Right atrium auricular region (tissue), 2 donors: ENCODE results near the gene P3H4. TPM values are rescaled to one million over a fixed set of nuclear protein-coding genes. Genes with fewer than 3 reads are reported as not detected.
"Not testable (repeated sequence)": the region's sequence is repeated elsewhere in the genome, so short reads cannot be mapped to it uniquely, and the experiment has no call there.

Source experiments
- DNase-seq: peaks from one replicate; pipeline ENCODE4 v3.0.0-alpha.2; 2019; ENCODE audit warnings: low spot score
- H3K27ac ChIP-seq, 2 donors: fragments of 200-600 bp; sonication (generic); 1 replicate in 1 of 2; 2 replicates in 1 of 2; pipeline ENCODE4 v1.5.1; 2016 to 2019
- H3K27me3 ChIP-seq, 2 donors: fragments of 200-600 bp; sonication (generic); one replicate each; pipeline versions ENCODE4 v1.5.1 to v1.6.0; 2017 to 2019
- H3K36me3 ChIP-seq: fragments of 200-600 bp; sonication (generic); one replicate; pipeline ENCODE4 v1.5.1; 2016
- H3K4me1 ChIP-seq, 2 donors: fragments of 200-600 bp; sonication (generic); one replicate each; pipeline versions ENCODE4 v1.5.1 to v1.6.0; 2017 to 2019
- H3K4me3 ChIP-seq, 2 donors: fragments of 200-600 bp; sonication (generic); 1 replicate in 1 of 2; 2 replicates in 1 of 2; pipeline ENCODE4 v1.5.1; 2017 to 2019; ENCODE audit warnings: mild to moderate bottlenecking in 1 of 2, moderate library complexity in 1 of 2
- H3K9me3 ChIP-seq, 2 donors: fragments of 200-600 bp; sonication (generic); one replicate each; pipeline ENCODE4 v1.5.1; 2019
- CTCF ChIP-seq, 2 donors: fragments of 200-600 bp; sonication (generic); IDR thresholded peaks; one replicate each; pipeline ENCODE4 v1.5.1; 2019; ENCODE audit warnings: antibody characterized with exemption in 2 of 2
- total RNA-seq, 2 donors: library from RNA; depleted of rRNA; stranded (reverse); fragments of >200 nt; gene quantifications; one replicate each; pipeline ENCODE4 v1.1.0, GENCODE V29; 2016

Gene P3H4
- total RNA-seq, 2 donors from 2014 or later, result 15.4 to 16.2 TPM

DNA sequence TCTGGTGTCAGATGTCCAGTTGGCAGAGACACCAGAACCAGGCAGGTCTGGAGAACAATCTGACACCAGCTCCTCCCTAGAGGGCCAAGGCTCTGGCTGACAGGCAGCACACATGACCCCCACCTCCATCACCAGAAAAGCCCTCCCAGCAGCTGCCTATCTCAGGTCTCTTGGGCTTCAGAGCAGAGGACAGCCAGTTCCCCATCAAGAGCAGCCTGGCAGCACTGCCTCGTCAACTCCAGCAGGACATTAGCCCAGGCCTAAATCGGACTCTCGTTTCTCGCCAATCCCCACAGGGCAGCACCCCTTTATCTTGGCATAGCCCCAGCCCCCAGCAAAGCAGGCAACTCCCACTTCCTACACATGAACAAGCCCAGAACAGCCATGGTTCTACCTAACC lies 29.6 kb downstream of the P3H4 start:
- Histone ChIP-seq H3K36me3 (no peaks in the 10 kb centered on the region), H3K27ac (peak overlapping the region; percentile 97), H3K27me3 (no peaks in the 10 kb centered on the region), H3K9me3 (no peaks in the 10 kb centered on the region), H3K4me1 (peaks cover 0 to 85% of the 10 kb centered on the region in 2 donors), H3K4me3 (peak overlapping the region in 1 of 2 donors; percentile 9)
- no peak for TF ChIP-seq CTCF (IDR thresholded peaks at IDR 0.05)
- peak; percentile 83 for DNase-seq

GRCh38 chr17:41781404-41782110 lies 30.2 kb downstream of the P3H4 start:
- no peak for DNase-seq
- H3K36me3 ChIP-seq, result no peaks in the 10 kb centered on the region
- no peak for TF ChIP-seq CTCF (IDR thresholded peaks at IDR 0.05)
- H3K4me1 ChIP-seq, result peaks cover 0 to 91% of the 10 kb centered on the region in 2 donors
- H3K9me3 ChIP-seq, result no peaks in the 10 kb centered on the region
- H3K27me3 ChIP-seq, result no peaks in the 10 kb centered on the region
- H3K4me3 ChIP-seq, result peak overlapping the region in 1 of 2 donors; percentile 9
- H3K27ac ChIP-seq, result peak overlapping the region; percentile 97

GRCh38 chr17:41779954-41780353 lies 31.8 kb downstream of the P3H4 start:
- H3K27ac ChIP-seq, result peak overlapping the region; percentile 97
- peaks cover 0 to 98% of the 10 kb centered on the region in 2 donors for H3K4me1 ChIP-seq
- H3K27me3 ChIP-seq, result no peaks in the 10 kb centered on the region
- no peak for DNase-seq
- no peaks in the 10 kb centered on the region for H3K9me3 ChIP-seq
- no peaks in the 10 kb centered on the region for H3K36me3 ChIP-seq
- H3K4me3 ChIP-seq, result no peak overlapping the region
- TF ChIP-seq CTCF (IDR thresholded peaks at IDR 0.05), result no peak

DNA sequence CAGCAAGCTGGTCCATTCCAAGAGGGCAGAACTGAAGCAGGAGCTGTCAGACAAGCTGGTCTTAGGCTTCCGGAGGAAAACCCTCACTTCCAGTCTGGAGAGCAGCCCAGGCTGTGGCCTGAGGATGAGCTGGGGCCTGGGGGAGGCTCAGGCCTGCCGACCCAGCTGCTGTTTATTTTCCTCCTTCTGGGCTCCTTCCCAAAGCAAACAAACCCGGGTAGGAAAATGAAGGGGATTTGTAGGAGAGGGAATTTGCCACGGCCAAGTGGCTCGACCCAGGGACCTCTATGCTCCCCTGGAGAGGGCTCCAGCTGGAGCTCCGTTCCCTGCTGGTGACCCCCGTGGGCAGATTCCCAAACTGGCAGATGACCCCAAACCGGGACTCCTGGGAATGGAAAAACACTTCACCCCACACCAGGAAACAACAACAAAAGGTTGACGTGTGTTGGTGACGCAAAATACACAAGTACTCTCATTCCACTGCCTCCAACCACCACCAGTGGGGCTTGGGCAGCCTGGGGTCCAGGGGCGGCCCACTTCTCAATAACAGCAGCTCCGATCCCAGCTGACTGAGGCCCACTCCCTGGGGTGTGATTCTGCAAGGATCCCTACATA lies 34.1 kb downstream of the P3H4 start:
- Histone ChIP-seq H3K4me1 (peaks cover 0 to 98% of the 10 kb centered on the region in 2 donors), H3K27ac (peak overlapping the region; percentile 97), H3K9me3 (no peaks in the 10 kb centered on the region), H3K36me3 (peaks cover 5% of the 10 kb centered on the region), H3K27me3 (no peaks in the 10 kb centered on the region), H3K4me3 (peak overlapping the region in 1 of 2 donors; percentile 15)
- no peak for TF ChIP-seq CTCF (IDR thresholded peaks at IDR 0.05)
- DNase-seq, result peak; percentile 79

DNA sequence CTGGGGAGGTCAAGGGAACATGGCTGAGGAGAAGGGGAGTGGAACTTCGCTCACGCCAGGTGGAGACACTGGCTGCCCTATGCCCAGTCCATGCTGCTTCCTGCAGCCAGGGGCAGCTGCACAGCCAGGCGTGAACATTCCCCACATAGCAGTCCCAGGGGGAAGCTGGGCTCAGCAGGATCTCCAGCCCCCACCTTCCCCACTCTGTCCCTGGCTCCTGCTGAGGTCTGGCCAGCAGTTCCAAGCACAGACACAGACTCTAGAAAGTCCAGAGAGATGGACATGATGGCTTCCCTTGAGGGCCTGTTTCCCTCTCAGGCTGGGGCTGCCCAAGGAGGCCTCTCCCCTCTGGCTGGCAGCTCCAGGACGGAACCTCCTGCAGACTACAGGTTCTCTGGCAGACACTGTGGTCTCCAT lies 34.6 kb downstream of the P3H4 start:
- Histone ChIP-seq H3K27me3 (no peaks in the 10 kb centered on the region), H3K36me3 (peaks cover 8% of the 10 kb centered on the region), H3K4me3 (peak overlapping the region in 1 of 2 donors; percentile 15), H3K27ac (peak overlapping the region; percentile 97), H3K4me1 (peaks cover 0 to 98% of the 10 kb centered on the region in 2 donors), H3K9me3 (no peaks in the 10 kb centered on the region)
- no peak for DNase-seq
- peak; percentile 41 to 69 for TF ChIP-seq CTCF (IDR thresholded peaks at IDR 0.05)

DNA sequence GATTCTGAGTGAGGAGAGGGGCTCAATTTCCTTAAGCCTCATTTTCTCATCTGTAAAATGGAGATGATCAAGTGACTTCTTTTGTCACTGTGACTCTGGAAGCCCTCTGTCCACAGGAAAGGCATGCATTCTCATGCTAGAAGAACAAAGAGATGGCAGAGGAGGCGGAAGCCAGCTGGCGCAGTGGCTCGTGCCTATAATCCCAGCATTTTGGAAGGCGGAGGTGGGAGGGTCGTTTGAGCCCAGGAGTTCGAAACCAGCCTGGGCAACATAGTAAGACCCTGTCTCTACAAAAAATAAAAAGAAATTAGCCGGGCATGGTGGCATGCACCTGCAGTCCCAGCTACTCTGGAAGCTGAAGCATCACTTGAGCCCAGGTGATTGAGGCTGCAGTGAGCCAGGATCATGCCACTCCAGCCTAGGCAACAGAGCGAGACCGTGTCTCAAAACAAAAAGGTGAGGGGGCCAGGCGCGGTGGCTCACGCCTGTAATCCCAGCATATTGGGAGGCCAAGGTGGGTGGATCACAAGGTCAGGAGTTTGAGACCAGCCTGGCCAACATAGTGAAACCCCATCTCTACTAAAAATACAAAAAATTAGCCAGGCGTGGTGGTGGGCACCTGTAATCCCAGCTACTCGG lies 35.4 kb downstream of the P3H4 start:
- not testable (repeated sequence) for H3K9me3 ChIP-seq, H3K4me3 ChIP-seq, DNase-seq, H3K27me3 ChIP-seq
- H3K36me3 ChIP-seq, result peaks cover 16% of the 10 kb centered on the region
- H3K27ac ChIP-seq, result peak overlapping the region; percentile 97
- peaks cover 0 to 92% of the 10 kb centered on the region in 2 donors for H3K4me1 ChIP-seq
